Measurements from ENCODE around the gene DPY19L1. TPM values are rescaled to one million over a fixed set of nuclear protein-coding genes. Genes with fewer than 3 reads are reported as not detected.

The DPY19L1 gene
- polyA plus RNA-seq, 3 donors, result 30.7 to 33.8 (median 31.6) TPM

Other genes with a start within 250 kb of the DPY19L1 start
- gene TBX20, start 216.6 kb upstream of the DPY19L1 start, polyA plus RNA-seq (ENCODE audit: insufficient read length in 3 of 3), result under 1 TPM in 1 of 3 donors, not detected in 2; 0.11 TPM

Data from right renal cortex interstitium (tissue), 3 donors.